PC-3 (cell line): ENCODE data around the gene VPS41.

Experiments
- CTCF ChIP-seq: fragments of 300-600 bp; sonication (generic); conservative IDR thresholded peaks from 2 replicates; pipeline ENCODE4 v1.5.1; 2017; ENCODE audit warnings: antibody characterized with exemption, low read depth, mild to moderate bottlenecking, low read length
- EZH2 ChIP-seq: fragments of 300-600 bp; sonication (generic); IDR thresholded peaks from one replicate; pipeline ENCODE4 v1.6.1; 2017; ENCODE audit warnings: antibody characterized with exemption, mild to moderate bottlenecking, low read length; ENCODE audit not compliant: unreplicated experiment

DNA sequence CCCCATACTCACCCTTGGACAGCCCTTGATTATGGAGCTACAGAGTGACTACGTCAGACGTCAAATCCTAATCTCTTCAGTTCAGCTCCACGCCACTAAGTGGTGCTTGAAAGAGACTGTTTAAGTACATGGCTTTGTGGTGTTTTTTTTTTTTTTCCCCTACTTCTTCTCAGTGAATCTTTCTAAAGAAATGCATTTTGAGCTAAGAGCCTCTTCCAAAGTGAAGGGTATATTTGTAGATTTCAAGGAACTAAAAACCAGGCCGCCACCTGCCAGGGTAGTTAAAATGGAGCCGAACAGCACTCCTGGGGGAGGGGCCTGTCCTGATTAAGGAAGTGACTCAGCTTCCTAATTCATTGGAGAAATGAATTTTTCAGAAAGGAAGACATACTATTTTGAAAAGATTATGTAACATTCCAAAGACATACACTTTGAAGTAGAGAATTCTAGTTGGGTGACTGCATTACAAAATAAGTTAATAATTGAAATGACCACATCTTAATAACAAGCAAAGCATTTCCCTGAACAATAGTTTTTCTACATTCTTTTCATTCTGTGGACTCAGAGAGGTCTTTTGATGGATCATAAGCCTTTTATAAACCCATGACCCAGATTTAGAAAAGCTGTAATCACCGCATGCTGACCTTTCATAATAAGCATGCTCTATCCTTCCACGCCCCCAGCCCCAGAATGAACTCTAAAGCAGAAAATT is 20.6 kb upstream of the VPS41 start:
- TF ChIP-seq CTCF (no peak), EZH2 (no peak)
